Renal cortex interstitium (tissue), 11 donors: Measurements from ENCODE around the gene NBL1. TPM values are rescaled to one million over a fixed set of nuclear protein-coding genes. Genes with fewer than 3 reads are reported as not detected.
A peak's percentile ranks its signal among the peaks of the same experiment; 100 is the strongest.

ENCODE experiments used
- DNase-seq, 11 donors: peaks; one replicate each; pipeline ENCODE4 v3.0.0-alpha.2; 2013; ENCODE audit warnings: low read depth in 9 of 11, low spot score in 4 of 11; ENCODE audit errors: extremely low read depth in 1 of 11
- polyA plus RNA-seq, 3 donors: library from polyadenylated mRNA; unstranded; fragments of 120-200 nt; gene quantifications; one replicate each; pipeline ENCODE4 v1.2.1, GENCODE V29; 2013; ENCODE audit not compliant: insufficient read length in 3 of 3

The NBL1 gene
- polyA plus RNA-seq, 3 donors: 18.2 to 28.9 (median 28.4) TPM

DNA sequence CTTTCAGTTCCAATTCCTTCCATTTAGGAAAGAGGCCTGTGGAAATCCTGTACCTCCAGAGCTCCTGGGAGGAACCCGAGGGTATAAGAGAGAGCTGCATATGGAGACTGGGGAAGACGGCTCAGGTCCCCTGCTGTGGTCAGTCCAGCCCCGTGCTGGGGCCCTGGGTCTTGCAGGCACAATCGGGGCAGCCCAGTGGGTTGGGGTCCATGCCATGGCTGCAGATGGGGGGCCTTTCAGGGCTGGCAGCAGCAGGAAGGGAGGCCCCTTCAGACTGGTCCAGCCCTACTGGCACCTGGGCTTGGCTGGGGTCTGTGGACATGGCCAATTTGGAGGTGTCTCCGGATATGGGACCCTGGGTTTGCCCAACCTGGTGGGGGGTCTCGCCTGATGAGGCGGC is 38.8 kb downstream of the NBL1 start:
- DNase-seq: no peak

DNA sequence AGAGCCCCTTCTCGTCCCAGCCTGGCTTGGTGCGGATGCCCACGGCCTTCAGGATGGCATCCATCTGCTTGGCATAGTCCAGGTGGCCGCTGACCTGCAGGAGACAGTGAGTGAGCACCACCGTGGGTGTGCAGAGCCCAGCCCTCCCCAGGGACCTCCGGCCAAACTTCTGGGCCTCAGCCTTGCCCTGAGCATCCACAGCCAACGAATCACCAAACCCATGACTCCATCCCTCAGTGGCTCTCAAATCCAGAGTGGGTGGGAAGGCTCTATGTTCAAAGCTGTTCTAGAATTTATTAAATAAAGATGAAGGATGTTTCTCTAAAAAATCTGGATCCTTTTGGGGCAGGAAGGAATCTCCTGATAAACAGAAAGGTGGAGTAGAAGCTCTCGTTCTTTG is 39.2 kb downstream of the NBL1 start:
- DNase-seq: no peak

DNA sequence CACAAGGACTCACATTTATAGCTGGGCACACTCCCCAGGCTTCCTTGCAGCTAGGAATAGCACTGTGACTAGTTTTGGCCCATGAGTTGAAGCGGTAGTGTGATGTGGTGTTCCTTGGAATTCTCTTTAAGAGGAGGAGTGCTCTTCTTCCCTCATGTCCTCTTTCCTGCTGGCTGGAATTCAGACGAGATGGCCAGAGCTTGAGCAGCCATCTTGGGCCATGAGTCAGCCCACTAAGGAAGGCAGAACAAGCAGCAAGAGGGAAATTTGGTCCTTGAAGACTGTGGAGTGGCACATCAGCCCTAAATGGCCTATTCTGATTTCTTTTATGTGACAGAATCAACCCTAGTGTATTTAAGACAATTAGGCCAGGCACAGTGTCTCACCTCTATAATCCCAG is 40.6 kb downstream of the NBL1 start:
- DNase-seq: no peak

DNA sequence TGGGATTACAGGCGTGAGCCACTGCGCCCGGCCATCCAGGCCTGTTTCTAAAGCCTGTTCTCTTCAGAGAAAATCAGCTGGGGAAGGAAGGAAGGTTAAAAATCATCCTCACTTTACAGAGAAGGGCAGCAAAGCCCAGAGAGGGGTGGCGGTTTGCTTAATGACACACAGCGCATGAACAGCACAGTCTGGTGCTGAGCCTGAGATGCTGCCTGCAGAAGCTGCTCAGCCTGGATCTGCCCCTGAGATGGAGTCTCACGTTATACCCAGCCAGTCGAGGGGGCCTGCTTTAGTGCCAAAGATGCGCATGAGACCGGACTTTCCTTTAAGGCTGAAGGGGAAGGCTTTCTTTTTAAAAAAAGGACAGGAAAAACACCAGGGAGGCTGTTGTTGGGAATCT is 41.9 kb downstream of the NBL1 start:
- DNase-seq: no peak

DNA sequence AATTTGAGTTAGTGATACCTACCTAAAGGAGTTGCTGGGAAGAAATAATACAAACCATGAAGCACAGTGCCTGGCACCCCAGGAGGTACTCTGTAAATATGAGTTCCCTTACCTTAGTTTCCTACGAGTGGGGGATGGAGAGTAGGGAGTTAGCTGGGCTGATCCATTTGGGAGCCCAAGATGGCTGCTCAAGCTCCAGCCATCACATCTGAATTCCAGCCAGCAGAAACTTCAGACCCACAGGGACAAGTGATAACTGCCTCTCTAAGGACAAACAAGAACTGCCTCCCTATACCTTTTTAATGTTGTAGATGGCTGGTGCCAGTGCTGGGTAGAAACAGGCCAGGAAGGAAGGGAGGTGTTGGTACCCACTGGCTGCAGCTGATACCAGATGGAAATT is 43.3 kb downstream of the NBL1 start:
- no peak for DNase-seq

DNA sequence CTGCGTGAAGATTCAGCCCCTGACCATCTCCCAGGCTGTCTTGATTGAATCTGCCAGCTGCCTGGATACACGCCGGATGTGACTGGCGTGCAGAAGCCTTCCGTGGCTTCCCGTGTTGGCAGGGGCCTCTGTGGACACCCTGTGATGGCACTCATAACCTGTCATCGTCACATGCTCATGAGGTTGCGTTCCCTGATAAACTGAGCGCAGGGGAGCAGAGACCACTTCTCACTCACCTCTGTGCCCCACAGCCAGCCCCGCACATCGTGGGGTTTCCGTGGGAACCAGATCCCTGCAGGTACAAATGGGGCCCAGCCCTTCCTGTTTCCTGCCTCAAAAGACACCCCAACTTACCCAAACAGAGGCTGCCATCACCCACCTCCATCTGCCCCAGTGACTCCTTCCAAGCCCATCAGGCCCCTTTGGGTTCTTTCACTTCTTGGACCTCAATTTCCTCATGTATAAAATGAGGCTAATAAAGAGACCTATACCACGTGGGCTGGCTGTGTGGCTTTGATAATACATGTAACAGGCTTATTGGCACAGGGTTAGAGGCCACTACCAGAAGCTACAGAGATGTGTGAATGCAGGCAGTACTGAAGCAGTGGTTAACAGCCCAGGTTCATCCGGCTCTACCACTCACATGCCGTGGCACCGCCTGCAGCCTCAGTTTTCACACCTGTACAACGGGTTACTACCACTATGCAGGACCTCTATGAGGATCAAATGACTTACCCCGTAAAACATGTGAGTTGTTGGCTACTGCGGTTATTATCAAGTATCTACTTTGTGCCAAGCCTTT is 44.1 kb downstream of the NBL1 start:
- no peak for DNase-seq

DNA sequence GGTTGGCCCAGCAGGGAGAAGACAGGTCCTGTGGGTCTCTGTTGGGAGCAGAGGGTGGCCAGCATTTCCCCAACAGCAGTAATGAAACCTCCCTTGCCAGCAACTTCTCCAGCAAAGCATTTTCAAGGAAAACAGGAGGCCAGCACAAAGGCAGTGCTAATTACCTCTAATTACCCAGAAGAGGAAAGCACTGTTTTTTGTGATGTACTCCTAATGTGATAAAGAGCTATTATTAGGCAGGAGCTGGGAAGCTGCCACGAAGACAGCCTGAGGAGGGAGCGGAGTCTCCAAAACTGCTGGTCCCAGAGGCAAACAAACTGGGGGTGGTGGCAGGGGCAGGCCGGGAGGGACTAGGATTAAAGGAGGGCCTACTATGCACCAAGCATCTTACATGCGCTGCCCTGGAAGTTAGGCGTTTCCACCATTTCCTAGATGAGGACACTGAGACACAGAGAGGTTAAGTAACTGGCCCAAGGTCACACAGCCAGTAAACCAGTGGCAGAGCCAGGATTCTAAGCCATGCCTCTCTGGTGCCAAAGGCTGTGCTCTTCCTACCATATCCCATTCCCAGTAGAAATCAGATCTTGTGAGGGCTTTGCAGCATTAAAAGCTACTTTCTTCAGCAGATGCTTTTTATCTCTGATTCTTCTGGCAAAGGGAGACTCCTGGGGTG is 45.1 kb downstream of the NBL1 start:
- DNase-seq: no peak

DNA sequence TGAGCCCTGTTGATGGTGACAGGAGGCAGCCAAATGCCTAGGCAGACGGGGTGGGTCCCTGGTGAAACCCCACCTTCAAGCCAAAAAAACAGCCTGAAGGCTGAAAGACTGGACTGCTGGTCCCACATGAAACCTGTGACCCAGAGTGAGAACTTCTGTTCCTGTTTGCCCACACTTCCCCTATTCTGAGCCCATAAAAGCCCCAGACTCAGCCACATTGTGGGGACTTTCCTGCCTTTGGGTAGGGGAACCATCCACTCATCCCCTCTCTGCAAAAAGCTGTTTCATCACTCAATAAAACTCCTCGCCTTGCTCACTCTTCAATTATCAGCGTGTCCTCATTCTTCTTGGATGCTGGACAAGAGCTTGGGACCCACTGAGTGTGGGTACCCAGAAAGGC is 45.7 kb downstream of the NBL1 start:
- DNase-seq: no peak

DNA sequence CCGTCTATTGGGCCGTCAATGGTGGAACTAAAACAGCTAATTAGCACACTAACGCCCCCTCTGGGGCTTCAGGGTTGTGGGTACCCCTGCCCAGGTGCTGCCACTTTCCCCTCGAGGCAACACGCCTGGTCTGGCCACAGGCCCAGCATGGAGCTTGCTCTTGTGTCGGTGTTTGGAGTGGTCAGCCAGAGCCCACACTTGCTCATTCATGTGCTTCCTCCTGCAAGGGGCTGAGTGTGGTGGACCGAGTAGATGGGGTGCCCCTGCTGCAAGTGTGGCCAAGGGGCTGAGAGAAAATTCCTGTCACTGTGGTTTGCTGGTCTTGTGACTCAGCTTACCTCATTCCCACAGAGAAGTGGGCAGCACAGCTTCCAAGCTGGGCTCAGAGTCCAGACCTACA is 46.2 kb downstream of the NBL1 start:
- DNase-seq: no peak

DNA sequence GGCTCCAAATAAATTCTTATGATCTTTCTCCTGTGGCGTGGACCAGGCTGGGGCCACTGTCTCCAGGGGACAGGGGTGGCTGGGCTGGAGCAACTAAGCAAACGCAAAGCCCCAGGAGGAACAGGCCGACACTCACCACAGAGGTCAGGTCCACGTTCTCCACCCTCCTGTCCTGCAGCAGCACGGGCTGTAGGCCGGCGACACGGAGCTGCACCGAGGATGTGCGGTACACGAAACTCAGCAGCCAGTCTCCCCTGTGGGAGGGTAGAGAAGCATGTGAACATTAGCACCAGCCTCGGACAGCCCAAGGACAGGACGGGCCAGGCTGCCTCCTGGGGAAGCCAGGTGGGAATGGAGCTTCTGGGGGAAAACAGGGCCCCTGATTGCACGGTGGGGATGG is 50.2 kb downstream of the NBL1 start:
- DNase-seq: no peak

DNA sequence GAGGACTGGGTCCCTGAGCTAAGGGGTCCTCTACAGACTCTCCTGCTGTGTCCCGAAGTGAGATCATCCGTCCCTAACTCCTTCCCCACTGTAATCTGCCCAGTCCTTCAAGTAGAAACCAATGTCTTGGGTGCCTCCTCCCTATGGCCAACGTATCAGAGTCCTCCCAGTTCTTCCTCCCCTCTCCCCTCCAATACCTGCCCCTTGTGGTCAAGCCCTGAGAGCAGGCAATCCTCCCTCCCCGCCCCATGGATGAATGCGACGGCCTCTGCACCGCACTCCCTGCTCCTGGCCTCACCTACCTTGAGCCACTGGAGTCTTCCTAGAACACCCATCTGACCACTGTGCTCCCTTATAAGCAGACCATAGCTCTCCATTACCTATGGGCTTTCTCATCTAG is 51.7 kb downstream of the NBL1 start:
- no peak for DNase-seq

DNA sequence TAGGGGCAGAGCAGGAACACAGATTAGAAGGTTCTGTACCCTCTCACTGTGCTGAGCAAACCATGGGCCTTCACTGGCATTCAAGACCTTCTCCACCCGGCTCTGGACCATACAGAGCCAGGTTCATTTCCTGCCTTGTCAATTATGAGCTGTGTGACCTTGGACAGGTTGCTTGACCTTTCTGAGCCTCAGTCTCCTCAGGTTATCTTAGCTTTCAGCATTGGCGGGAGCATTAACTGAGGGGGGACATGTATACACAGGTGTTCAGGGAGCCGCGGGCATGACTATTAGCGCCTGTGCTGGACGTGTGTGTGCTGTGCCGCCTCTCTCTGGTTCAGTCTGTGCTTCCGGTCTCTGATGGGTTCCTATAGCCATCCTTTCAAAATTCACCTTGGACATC is 52.7 kb downstream of the NBL1 start:
- no peak for DNase-seq

DNA sequence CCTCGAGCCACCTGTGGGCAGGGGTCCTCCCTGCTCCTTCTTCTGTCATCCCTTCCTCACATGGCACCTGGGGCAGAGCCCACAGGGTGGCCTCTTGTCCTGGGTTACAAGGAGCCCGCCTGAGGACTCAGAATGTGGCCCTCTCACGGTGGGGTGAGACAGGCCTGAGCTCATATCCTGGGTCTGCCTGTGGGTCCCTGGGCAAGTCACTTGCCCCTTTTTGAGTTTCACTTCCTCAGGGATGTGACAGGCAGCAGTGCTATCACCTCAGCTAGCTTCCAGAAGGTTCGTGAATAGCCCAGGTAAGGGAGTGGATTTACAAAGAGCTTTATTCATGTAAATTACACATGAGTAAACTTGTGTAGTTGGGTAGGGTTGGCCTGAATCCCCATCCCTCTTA is 54.1 kb downstream of the NBL1 start:
- no peak for DNase-seq

DNA sequence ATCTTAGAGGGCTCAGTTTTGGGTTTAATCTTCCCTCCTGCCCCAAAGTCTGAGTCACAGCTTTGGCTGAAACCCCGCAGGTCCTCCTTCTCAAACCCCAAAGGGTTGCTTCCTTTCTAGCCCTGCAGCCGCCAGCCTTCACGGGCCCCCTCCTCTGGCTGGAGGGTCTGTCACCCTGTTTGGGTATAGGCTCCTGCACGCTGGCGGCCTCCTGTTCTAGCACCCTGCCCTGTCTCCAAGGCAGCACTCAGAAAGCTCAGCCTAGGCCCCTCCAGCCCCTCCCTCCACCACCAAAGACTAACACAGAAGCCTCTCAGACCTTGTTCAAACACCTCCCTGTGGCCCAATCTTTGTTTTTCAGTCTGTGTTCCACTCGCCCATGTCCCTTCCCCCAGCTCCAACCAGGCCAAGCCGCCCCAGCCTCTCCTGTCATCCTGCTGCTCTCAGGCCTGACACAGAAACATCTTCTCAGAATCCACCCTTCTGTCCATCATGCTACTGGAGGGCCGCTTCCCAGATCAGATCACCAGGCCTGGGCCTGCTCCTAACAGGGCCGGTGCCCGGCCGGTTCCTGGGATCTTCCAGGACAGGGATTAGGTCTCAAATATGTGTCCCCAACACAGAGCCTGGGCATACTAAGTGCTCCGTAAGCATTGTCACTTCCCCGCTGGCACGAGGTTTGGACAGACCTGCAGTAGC is 56.1 kb downstream of the NBL1 start:
- no peak for DNase-seq

DNA sequence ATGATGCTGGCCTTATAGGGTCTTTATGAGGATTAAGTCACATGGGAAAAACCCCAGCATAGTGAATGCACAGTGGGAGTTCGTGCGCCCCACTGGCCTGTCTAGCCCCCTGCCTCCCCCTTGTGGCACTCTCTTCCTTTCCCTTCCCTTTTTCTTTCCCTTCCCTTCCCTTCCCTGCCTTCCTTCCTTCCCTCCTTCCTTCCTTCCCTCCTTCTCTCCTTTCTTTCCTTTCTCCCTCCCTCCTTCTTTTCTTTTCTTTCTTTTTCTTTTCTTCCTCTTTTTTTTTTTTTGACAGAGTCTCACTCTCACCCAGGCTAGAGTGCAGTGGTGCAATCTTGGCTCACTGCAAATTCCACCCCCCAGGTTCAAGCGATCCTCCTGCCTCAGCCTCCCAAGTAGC is 59.2 kb downstream of the NBL1 start:
- no peak for DNase-seq

DNA sequence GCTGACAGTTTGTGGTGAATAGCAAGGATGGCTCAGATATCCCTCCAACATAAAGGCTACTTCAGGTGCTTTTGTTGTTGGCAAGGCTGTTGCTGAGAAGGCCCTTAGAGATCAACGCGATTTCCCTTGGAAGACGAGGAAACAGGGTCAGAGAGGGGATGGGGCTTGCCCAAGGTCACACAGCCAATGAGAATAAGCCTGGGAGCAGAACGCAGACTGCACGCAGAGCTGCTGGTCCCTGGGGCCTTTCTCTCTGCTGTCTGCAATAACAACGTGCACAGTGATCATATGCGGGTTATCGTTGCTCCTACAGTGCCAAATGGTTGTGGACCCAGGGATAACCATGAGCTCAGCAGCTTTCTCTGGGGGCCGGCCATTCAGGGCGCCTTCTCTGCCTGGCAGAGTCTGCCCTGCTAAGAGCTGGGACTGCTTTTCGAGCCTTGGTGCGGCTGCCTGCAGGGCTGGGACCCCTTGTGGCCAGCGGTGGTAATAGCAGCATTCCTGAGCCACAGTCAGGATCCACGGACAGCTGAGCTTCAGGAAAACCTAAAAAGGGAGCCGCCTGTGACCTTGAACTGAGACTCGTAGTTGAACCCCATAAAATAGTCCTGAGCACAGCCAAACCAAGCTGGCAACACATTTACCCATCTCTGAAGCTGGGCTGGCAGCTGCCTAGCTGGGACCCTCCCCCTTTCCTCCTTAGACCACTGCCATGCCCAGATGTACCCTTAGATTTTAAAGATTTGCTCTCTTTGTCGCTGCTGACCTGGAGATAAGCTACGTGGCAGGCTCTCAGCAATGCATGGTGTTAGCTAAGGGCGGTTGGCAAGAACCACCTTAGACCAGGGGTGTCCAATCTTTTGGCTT is 60.4 kb downstream of the NBL1 start:
- peak in 7 of 11 donors; percentile 57 to 65 (median 59) for DNase-seq

DNA sequence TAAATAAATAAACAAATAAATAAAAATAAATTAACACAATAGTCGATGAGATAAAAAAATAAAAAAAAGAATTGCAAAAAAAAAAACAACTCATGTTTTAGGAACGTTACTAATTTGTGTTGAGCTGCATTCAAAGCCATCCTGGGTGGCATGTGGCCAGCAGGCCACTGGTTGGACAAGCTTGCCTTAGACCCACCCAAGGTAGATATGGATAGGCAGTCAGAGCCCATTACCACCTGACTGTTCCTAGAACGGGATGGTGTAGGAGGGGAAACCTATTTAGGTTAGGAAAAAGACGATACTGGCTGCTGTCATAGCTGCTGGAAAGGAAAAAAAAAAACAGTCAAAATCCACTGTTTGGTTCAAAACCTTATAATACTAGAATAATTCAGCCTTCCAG is 61.4 kb downstream of the NBL1 start:
- DNase-seq: no peak

DNA sequence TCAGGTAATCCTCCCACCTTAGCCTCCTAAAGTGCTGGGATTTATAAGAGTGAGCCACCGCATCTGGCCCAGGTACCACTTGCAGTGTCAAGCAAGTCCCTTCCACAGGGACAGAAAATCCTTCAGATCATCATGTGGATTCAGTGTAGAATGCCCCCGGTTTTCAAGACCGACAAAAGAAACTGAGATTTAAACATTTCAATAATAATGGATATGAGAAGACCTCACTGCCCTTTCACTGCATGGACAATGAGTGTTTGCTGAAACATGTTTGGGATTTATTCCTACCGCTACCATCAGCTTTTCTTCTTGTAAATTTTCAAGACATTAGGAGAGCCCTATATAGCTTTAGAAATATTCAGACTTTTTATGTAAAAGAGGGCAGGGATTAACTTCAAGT is 62.0 kb downstream of the NBL1 start:
- DNase-seq: no peak
